ENCODE measurements around the gene ADGRF3. TPM values are rescaled to one million over a fixed set of nuclear protein-coding genes. Genes with fewer than 3 reads are reported as not detected.

Gene ADGRF3
- total RNA-seq, 1 donor from 2014 or later: 0.12 TPM

- DNase-seq (ENCODE audit: low spot score): no peak
- no peak for TF ChIP-seq CTCF (IDR thresholded peaks at IDR 0.05)
- H3K27ac Mint-ChIP-seq (ENCODE audit: unreplicated experiment): peak overlapping the region; percentile 99
These were observed 1.9 kb downstream of the ADGRF3 start for GRCh38 chr2:26344581-26345282.

GRCh38 chr2:26340831-26341230, 5.8 kb downstream of the ADGRF3 start:
- TF ChIP-seq CTCF (IDR thresholded peaks at IDR 0.05): no peak
- Mint-ChIP-seq H3K9me3 (ENCODE audit: low read depth) (no peaks in the 10 kb centered on the region), H3K36me3 (ENCODE audit: low read depth) (no peaks in the 10 kb centered on the region), H3K4me1 (ENCODE audit: low read depth) (peaks cover 20% of the 10 kb centered on the region), H3K27ac (ENCODE audit: unreplicated experiment) (no peak overlapping the region), H3K4me3 (ENCODE audit: unreplicated experiment) (no peak overlapping the region), H3K27me3 (ENCODE audit: low read depth) (no peaks in the 10 kb centered on the region)
- no peak for DNase-seq (ENCODE audit: low spot score)

More at GRCh38 chr2:26344581-26345282, 1.9 kb downstream of the ADGRF3 start:
- Mint-ChIP-seq H3K9me3 (ENCODE audit: low read depth) (no peaks in the 10 kb centered on the region), H3K4me1 (ENCODE audit: low read depth) (peaks cover 40% of the 10 kb centered on the region), H3K4me3 (ENCODE audit: unreplicated experiment) (peak overlapping the region; percentile 94), H3K27me3 (ENCODE audit: low read depth) (no peaks in the 10 kb centered on the region), H3K36me3 (ENCODE audit: low read depth) (no peaks in the 10 kb centered on the region)

GRCh38 chr2:26337298-26337697, 9.3 kb downstream of the ADGRF3 start:
- Mint-ChIP-seq H3K27ac (ENCODE audit: unreplicated experiment) (no peak overlapping the region), H3K36me3 (ENCODE audit: low read depth) (no peaks in the 10 kb centered on the region), H3K27me3 (ENCODE audit: low read depth) (peaks cover 8% of the 10 kb centered on the region), H3K4me1 (ENCODE audit: low read depth) (no peaks in the 10 kb centered on the region), H3K9me3 (ENCODE audit: low read depth) (no peaks in the 10 kb centered on the region), H3K4me3 (ENCODE audit: unreplicated experiment) (no peak overlapping the region)
- no peak for TF ChIP-seq CTCF (IDR thresholded peaks at IDR 0.05)
- DNase-seq (ENCODE audit: low spot score): no peak

GRCh38 chr2:26336719-26337118, 9.9 kb downstream of the ADGRF3 start:
- Mint-ChIP-seq H3K27me3 (ENCODE audit: low read depth) (peaks cover 11% of the 10 kb centered on the region), H3K9me3 (ENCODE audit: low read depth) (no peaks in the 10 kb centered on the region), H3K4me3 (ENCODE audit: unreplicated experiment) (no peak overlapping the region), H3K4me1 (ENCODE audit: low read depth) (no peaks in the 10 kb centered on the region), H3K36me3 (ENCODE audit: low read depth) (no peaks in the 10 kb centered on the region), H3K27ac (ENCODE audit: unreplicated experiment) (no peak overlapping the region)
- no peak for TF ChIP-seq CTCF (IDR thresholded peaks at IDR 0.05)
- no peak for DNase-seq (ENCODE audit: low spot score)

- no peaks in the 10 kb centered on the region for H3K36me3 Mint-ChIP-seq (ENCODE audit: low read depth)
- DNase-seq (ENCODE audit: low spot score): no peak
- no peak overlapping the region for H3K4me3 Mint-ChIP-seq (ENCODE audit: unreplicated experiment)
- TF ChIP-seq CTCF (IDR thresholded peaks at IDR 0.05): no peak
- no peaks in the 10 kb centered on the region for H3K4me1 Mint-ChIP-seq (ENCODE audit: low read depth)
- H3K27me3 Mint-ChIP-seq (ENCODE audit: low read depth): peaks cover 11% of the 10 kb centered on the region
- no peak overlapping the region for H3K27ac Mint-ChIP-seq (ENCODE audit: unreplicated experiment)
- no peaks in the 10 kb centered on the region for H3K9me3 Mint-ChIP-seq (ENCODE audit: low read depth)
These were observed 11.4 kb downstream of the ADGRF3 start for GRCh38 chr2:26335231-26335630.

Measured in chondrocyte (in vitro differentiated cells).